ENCODE measurements around the gene P4HB. TPM values are rescaled to one million over a fixed set of nuclear protein-coding genes. Genes with fewer than 3 reads are reported as not detected.

Gene P4HB
- total and polyA plus RNA-seq, 2 experiments from 2014 or later, result 206 to 620 TPM

DNA sequence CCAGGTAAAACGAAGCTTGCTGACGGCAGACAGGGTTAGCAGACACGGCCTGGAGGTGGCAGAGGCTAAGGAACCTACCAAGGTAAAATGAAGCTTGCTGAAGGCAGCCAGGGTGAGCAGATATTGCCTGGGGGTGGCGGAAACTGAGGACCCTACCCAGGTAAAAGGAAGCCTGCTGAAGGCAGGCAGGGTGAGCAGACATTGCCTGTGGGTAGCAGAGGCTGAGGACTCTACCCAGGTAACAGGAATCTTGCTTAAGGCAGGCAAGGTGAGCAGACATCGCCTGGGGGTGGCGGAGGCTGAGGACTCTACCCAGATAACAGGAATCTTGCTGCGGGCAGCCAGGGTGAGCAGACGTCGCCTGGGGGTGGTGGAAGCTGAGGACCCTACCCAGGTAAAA lies 59.0 kb downstream of the P4HB start (continued):
- no peak for TF ChIP-seq CTCF (conservative IDR thresholded peaks at IDR 0.05; ENCODE audit: low read depth in 2 of 2)
- no peak for TF ChIP-seq EZH2phosphoT487 (IDR thresholded peaks at IDR 0.05; ENCODE audit: unreplicated experiment)
- TF ChIP-seq, protein P1, sequence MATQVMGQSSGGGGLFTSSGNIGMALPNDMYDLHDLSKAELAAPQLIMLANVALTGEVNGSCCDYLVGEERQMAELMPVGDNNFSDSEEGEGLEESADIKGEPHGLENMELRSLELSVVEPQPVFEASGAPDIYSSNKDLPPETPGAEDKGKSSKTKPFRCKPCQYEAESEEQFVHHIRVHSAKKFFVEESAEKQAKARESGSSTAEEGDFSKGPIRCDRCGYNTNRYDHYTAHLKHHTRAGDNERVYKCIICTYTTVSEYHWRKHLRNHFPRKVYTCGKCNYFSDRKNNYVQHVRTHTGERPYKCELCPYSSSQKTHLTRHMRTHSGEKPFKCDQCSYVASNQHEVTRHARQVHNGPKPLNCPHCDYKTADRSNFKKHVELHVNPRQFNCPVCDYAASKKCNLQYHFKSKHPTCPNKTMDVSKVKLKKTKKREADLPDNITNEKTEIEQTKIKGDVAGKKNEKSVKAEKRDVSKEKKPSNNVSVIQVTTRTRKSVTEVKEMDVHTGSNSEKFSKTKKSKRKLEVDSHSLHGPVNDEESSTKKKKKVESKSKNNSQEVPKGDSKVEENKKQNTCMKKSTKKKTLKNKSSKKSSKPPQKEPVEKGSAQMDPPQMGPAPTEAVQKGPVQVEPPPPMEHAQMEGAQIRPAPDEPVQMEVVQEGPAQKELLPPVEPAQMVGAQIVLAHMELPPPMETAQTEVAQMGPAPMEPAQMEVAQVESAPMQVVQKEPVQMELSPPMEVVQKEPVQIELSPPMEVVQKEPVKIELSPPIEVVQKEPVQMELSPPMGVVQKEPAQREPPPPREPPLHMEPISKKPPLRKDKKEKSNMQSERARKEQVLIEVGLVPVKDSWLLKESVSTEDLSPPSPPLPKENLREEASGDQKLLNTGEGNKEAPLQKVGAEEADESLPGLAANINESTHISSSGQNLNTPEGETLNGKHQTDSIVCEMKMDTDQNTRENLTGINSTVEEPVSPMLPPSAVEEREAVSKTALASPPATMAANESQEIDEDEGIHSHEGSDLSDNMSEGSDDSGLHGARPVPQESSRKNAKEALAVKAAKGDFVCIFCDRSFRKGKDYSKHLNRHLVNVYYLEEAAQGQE (IDR thresholded peaks at IDR 0.05; ENCODE audit: unreplicated experiment), result no peak
- TF ChIP-seq ZNF114 (CRISPR knock-in tag; IDR thresholded peaks at IDR 0.05), result no peak
- TF ChIP-seq NANOG (IDR thresholded peaks at IDR 0.05; ENCODE audit: borderline replicate concordance), result no peak
- TF ChIP-seq ZNF331 (CRISPR knock-in tag; IDR thresholded peaks at IDR 0.05; ENCODE audit: low read depth), result no peak

- H3K4me1 Mint-ChIP-seq, result no peaks in the 10 kb centered on the region
- H3K4me3 Mint-ChIP-seq, result no peak overlapping the region
- no peak overlapping the region for H3K27ac Mint-ChIP-seq
- TF ChIP-seq ZNF331 (CRISPR knock-in tag; IDR thresholded peaks at IDR 0.05; ENCODE audit: low read depth) (no peak), STAT1 (IDR thresholded peaks at IDR 0.05; ENCODE audit: unreplicated experiment) (no peak), NANOG (IDR thresholded peaks at IDR 0.05; ENCODE audit: borderline replicate concordance) (no peak), EZH2phosphoT487 (IDR thresholded peaks at IDR 0.05; ENCODE audit: unreplicated experiment) (no peak), CREB1 (CRISPR knock-in tag; IDR thresholded peaks at IDR 0.05; ENCODE audit: low read depth) (no peak), JUNB (IDR thresholded peaks at IDR 0.05; ENCODE audit: unreplicated experiment) (no peak), ZNF114 (CRISPR knock-in tag; IDR thresholded peaks at IDR 0.05) (no peak), POLR2AphosphoS5 (IDR thresholded peaks at IDR 0.05; ENCODE audit: low read depth) (no peak)
- TF ChIP-seq, protein P2, sequence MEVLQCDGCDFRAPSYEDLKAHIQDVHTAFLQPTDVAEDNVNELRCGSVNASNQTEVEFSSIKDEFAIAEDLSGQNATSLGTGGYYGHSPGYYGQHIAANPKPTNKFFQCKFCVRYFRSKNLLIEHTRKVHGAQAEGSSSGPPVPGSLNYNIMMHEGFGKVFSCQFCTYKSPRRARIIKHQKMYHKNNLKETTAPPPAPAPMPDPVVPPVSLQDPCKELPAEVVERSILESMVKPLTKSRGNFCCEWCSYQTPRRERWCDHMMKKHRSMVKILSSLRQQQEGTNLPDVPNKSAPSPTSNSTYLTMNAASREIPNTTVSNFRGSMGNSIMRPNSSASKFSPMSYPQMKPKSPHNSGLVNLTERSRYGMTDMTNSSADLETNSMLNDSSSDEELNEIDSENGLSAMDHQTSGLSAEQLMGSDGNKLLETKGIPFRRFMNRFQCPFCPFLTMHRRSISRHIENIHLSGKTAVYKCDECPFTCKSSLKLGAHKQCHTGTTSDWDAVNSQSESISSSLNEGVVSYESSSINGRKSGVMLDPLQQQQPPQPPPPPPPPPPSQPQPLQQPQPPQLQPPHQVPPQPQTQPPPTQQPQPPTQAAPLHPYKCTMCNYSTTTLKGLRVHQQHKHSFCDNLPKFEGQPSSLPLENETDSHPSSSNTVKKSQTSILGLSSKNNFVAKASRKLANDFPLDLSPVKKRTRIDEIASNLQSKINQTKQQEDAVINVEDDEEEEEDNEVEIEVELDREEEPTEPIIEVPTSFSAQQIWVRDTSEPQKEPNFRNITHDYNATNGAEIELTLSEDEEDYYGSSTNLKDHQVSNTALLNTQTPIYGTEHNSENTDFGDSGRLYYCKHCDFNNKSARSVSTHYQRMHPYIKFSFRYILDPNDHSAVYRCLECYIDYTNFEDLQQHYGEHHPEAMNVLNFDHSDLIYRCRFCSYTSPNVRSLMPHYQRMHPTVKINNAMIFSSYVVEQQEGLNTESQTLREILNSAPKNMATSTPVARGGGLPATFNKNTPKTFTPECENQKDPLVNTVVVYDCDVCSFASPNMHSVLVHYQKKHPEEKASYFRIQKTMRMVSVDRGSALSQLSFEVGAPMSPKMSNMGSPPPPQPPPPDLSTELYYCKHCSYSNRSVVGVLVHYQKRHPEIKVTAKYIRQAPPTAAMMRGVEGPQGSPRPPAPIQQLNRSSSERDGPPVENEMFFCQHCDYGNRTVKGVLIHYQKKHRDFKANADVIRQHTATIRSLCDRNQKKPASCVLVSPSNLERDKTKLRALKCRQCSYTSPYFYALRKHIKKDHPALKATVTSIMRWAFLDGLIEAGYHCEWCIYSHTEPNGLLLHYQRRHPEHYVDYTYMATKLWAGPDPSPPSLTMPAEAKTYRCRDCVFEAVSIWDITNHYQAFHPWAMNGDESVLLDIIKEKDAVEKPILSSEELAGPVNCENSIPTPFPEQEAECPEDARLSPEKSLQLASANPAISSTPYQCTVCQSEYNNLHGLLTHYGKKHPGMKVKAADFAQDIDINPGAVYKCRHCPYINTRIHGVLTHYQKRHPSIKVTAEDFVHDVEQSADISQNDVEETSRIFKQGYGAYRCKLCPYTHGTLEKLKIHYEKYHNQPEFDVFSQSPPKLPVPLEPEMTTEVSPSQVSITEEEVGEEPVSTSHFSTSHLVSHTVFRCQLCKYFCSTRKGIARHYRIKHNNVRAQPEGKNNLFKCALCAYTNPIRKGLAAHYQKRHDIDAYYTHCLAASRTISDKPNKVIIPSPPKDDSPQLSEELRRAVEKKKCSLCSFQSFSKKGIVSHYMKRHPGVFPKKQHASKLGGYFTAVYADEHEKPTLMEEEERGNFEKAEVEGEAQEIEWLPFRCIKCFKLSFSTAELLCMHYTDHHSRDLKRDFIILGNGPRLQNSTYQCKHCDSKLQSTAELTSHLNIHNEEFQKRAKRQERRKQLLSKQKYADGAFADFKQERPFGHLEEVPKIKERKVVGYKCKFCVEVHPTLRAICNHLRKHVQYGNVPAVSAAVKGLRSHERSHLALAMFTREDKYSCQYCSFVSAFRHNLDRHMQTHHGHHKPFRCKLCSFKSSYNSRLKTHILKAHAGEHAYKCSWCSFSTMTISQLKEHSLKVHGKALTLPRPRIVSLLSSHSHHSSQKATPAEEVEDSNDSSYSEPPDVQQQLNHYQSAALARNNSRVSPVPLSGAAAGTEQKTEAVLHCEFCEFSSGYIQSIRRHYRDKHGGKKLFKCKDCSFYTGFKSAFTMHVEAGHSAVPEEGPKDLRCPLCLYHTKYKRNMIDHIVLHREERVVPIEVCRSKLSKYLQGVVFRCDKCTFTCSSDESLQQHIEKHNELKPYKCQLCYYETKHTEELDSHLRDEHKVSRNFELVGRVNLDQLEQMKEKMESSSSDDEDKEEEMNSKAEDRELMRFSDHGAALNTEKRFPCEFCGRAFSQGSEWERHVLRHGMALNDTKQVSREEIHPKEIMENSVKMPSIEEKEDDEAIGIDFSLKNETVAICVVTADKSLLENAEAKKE (CRISPR knock-in tag; IDR thresholded peaks at IDR 0.05), result no peak
These were observed 65.8 kb downstream of the P4HB start for GRCh38 chr17:81794509-81794908.

More at GRCh38 chr17:81794509-81794908, 65.8 kb downstream of the P4HB start:
- H3K36me3 Mint-ChIP-seq (ENCODE audit: low read depth), result 0 out of 3 replicates have a peak, but pooled peaks cover 3% of the 10 kb centered on the region
- Histone ChIP-seq H3K79me2 (replicated peaks; ENCODE audit: insufficient read depth) (no peaks in the 10 kb centered on the region), H3F3A (replicated peaks; ENCODE audit: low read depth) (peaks cover 15% of the 10 kb centered on the region), H3K4me2 (no peak overlapping the region), H3K27ac (ENCODE audit: low read depth) (no peak overlapping the region), H2AFZ (no peak overlapping the region), H3K27me3 (ENCODE audit: insufficient read depth) (0 out of 2 replicates have a peak, but pooled peaks cover 2% of the 10 kb centered on the region), H4K20me1 (replicated peaks; ENCODE audit: insufficient read depth) (no peaks in the 10 kb centered on the region), H3K9me2 (ENCODE audit: insufficient read depth) (no peaks in the 10 kb centered on the region), H3K4me1 (ENCODE audit: insufficient read depth) (no peaks in the 10 kb centered on the region), H3K4me3 (no peak overlapping the region), H3K36me3 (ENCODE audit: insufficient read depth) (no peaks in the 10 kb centered on the region)
- DNase-seq (ENCODE audit: low spot score) (peak; percentile 24), ATAC-seq (peak; percentile 89)
- H3K9me3 Mint-ChIP-seq, result peaks cover 9% of the 10 kb centered on the region
- no peaks in the 10 kb centered on the region for H3K27me3 Mint-ChIP-seq (ENCODE audit: insufficient read depth, low read depth, poor library complexity)

Measured in GM23338 (cell line).